Middle frontal gyrus (tissue), 1 donor: ENCODE results near the gene GFI1B.
"Not testable (repeated sequence)": the region's sequence is repeated elsewhere in the genome, so short reads cannot be mapped to it uniquely, and the experiment has no call there.

ENCODE experiments used
- DNase-seq: peaks from one replicate; pipeline ENCODE4 v3.0.0-alpha.2; 2015; ENCODE audit warnings: low spot score; ENCODE audit errors: extremely low spot score

The GFI1B gene

GRCh38 chr9:133008824-133009223, 30.3 kb downstream of the GFI1B start:
- DNase-seq = no peak

DNA sequence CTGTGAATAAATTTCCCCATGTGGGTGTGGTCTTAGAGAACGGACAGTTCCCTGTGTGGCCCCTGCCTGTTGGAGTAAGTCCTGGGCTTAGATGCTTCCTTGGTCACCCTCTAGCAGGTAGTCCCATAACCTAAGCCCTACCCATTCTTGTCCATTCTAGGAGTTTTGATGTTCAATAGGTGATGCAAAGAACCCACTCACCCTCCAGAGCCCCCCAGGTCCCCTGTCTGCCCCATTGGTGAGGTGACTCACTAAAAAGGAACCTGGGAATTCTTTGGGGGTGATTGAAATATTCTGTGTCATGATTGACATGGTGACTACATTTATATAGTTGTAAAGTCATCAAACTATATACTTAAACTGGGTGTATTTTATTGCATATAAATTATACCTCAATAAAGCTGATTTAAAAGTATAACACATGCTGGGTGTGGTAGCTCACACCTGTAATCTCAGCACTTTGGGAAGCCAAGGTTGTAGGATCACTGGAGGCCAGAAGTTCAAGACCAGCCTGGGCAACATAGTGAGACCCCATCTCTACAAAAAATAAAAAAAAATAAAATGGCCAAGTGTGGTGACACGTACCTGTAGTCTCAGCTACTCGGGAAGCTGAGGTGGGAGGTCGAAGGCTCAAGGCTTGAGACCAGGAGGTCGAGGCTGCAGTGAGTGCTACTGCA, 31.6 kb downstream of the GFI1B start:
- no peak for DNase-seq

DNA sequence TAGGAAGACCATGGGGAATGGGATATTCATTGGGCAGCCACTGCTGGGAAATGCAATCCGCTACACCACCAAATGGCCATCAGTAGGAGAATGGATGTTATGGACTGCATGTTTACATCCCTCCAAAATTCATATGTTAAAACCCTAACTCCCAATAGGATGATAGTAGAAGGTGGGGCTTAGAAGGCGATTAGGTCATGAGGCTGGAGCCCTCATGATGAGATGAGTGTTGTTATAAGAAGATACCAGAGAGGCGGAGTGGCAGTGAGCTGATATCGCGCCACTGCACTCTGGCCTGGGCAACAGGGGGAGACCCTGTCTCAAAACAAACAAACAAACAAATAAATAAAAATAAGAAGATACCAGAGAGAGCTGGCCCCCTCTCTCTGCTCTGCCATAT, 36.2 kb downstream of the GFI1B start:
- DNase-seq = no peak

DNA sequence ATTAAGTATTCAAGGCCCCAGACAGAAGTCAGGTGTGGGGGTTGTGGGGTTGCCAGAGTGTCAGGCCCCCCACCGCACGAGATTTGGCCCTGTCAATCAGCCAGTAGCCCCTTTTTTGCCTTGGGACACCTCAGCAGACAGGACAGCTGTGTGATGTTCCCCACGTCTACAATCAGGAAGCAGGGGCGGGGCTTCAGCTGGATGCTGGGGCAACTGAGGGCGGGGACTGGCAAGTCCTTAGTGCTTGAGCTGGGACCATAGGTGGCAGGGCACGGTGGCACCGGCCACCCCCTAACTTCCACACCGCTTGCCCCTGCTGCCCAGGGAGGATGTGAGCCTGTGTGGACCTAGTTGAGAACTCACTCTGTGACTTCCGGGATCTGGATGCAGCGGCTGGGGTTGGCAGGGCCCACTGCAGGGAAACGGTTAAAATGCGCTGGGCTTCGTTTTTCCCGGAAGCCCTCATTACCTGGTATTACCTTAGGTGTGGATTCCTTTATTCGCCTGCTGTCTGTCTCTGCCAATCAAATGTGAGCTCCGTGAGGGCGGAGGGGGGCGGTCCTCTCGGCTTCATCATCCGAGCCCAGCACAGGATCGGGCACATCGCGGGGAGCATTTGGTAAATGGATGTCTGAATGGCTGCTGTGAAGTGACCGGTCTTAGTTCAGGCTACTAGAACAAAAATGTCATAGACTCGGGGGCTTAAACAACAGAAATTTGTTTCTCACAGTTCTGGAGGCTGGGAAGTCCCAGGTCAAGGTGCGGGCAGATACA, 44.8 kb downstream of the GFI1B start:
- no peak for DNase-seq

GRCh38 chr9:133026426-133026825, 47.9 kb downstream of the GFI1B start:
- no peak for DNase-seq

DNA sequence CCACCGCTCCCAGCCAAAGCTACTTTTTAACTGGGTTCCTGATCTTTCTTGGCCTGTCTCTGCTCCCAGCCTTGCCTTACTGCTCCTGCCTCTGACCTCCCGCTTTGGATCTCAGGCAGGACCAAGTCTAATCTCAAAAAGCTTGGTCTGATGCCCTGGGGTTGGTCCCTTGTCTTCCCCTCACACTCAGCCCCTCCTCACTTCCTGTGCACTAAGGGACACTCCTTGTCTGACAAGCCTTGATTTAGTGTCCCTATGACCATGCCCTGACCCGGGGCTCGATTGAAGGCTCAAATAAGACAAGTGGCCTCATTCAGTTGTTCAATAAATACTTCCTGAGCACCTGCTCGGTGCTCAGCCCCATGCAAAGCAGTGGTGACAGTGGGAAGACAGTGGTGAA, 48.6 kb downstream of the GFI1B start:
- no peak for DNase-seq

GRCh38 chr9:133028221-133028620, 49.7 kb downstream of the GFI1B start:
- no peak for DNase-seq

DNA sequence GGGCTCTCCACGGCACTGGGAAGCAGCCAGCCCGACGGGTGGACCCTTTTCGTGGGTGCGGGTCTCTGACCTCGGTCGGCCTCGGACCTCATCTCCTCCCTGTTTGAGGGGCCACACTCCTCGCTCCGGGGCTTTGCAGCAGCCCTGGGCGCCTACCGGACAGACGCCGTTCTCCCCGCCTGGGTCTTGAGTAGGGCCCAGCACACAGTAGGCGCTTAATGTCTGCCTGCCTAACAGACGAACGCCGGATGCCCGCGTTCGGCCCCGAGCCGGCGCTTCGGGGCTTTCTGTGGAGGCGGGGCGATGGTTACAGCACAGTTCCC, 51.5 kb downstream of the GFI1B start:
- no peak for DNase-seq

- peak; percentile 96 for DNase-seq
These were observed 52.0 kb downstream of the GFI1B start, which contains the start of gene GTF3C5 for GRCh38 chr9:133030317-133031129. TSS of gene GTF3C5 (plus strand) at chr9:133030997. CDS start at chr9:133031012, 15 bp downstream.

DNA sequence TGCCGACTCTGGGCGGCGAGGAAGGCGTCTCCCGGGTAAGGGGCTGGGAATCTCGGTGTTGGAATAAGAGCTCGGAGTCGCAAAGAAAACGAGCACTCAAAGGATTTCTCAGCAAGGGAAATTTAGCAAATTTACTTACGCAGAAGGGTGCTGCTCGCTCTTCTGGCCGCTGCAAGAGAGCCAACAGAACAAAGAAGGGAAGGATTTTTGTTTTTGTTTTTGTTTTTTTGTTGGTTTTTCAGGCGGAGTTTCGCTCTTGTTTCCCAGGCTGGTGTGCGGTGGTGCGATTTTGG, 52.6 kb downstream of the GFI1B start:
- no peak for DNase-seq

DNA sequence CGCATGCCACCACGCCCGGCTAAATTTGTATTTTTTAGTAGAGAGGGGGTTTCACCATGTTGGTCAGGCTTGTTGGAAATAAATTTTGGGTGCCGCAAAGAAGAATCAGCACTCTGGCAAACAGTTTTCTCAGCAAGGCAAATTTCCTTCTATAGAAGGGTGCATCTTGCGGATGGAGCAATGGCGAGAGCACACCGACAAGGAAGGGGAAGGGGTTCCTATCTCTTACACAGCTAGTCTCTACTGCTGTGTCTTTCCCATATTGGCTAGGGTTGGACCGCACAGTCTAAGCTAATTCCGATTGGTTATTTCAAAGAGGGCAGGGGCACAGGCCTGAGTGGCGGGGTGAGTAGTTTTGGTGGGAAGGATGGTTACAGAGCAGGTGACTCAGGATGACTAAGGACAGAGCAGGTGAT, 53.0 kb downstream of the GFI1B start:
- no peak for DNase-seq

GRCh38 chr9:133032171-133032570, 53.7 kb downstream of the GFI1B start:
- DNase-seq = no peak

GRCh38 chr9:133035669-133036068, 57.2 kb downstream of the GFI1B start:
- no peak for DNase-seq

DNA sequence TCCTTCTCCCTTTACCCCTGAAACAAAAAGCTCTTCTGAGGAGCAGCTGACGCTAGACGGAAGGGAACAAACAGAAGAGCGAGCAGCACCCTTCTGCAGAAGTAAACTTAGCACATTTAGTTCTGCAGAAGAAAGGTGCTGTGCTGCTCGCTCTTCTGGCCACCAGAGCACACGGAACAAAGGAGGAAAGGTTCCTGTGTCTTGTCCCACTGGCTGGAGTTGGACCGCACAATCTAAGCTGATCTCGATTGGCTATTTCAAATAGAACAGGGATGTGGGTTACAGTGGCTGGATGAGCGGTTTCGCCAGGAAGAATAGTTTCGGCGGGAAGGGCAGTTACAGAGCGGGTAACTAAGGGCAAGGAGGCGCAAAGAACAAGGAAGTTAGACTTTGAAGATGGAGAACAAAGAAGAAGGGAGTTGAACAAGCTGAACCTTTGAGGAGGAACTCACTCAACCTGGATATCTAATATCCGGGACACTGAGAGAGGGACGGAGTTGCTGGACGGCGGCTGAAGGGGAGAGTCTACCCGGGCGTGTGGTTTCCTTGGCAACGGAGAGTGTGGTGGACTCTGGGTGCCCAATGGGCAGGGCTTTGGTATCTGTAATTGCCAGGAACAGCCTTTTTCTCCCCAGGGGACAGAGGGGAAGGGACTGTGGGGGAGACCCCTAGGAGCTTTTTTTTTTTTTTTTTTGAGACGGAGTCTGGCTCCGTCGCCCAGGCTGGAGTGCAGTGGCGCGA, 59.5 kb downstream of the GFI1B start:
- no peak for DNase-seq

DNA sequence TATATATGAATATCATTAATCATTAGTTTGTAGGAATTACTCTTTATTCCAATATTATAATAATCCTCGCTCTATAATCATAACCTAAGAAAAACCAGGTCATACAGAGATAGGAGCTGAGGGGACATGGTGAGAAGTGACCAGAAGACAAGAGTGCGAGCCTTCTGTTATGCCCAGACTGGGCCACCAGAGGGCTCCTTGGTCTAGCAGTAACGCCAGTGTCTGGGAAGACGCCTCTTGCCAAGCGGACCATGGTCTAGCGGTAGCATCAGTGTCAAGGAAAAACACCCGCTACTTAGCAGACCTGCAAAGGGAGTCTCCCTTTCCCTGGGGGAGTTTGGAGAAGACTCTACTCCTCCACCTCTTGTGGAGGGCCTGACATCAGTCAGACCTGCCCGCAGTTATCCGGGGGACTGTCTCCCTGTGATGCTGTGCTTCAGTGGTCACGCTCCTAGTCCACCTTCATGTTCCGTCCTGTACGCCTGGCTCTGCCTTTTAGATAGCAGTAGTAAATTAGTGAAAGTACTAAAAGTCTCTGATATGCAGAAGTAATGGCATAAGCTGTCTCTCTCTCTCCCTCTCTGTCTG, 62.5 kb downstream of the GFI1B start:
- DNase-seq = not testable (repeated sequence)
